Aorta (tissue), 5 donors: ENCODE data around the gene OVAAL. TPM values are rescaled to one million over a fixed set of nuclear protein-coding genes. Genes with fewer than 3 reads are reported as not detected.
A peak's percentile ranks its signal among the peaks of the same experiment; 100 is the strongest.

Experiments
- ATAC-seq: fragments of 200-7000 bp; cut with Tn5 transposase; one replicate; pipeline ENCODE4 v1.9.1; 2022; ENCODE audit warnings: moderate library complexity; ENCODE audit not compliant: low FRiP score
- DNase-seq, 2 donors: peaks; one replicate each; pipeline ENCODE4 v3.0.0-alpha.2; 2020
- H3K27ac ChIP-seq, 2 donors: one replicate each; pipeline ENCODE4 v1.5.1; 2013; ENCODE audit warnings: low read length in 2 of 2, mild to moderate bottlenecking in 2 of 2, moderate library complexity in 2 of 2, control low read depth in 1 of 2, inconsistent platforms in 1 of 2, low read depth in 1 of 2
- H3K27me3 ChIP-seq, 2 donors: one replicate each; pipeline ENCODE4 v1.6.1; 2013; ENCODE audit warnings: control low read depth in 1 of 2, low read length in 1 of 2, mild to moderate bottlenecking in 1 of 2, moderate library complexity in 1 of 2; ENCODE audit not compliant: insufficient read depth in 2 of 2, control insufficient read depth in 1 of 2
- H3K36me3 ChIP-seq, 2 donors: one replicate each; pipeline ENCODE4 v1.6.1; 2013; ENCODE audit warnings: control low read depth in 1 of 2, low read length in 1 of 2, mild to moderate bottlenecking in 1 of 2; ENCODE audit not compliant: insufficient read depth in 2 of 2, control insufficient read depth in 1 of 2
- H3K4me1 ChIP-seq, 2 donors: one replicate each; pipeline ENCODE4 v1.6.1; 2013; ENCODE audit warnings: low read length in 2 of 2, control low read depth in 1 of 2, mild to moderate bottlenecking in 1 of 2, moderate library complexity in 1 of 2; ENCODE audit not compliant: insufficient read depth in 2 of 2, control insufficient read depth in 1 of 2
- H3K4me3 ChIP-seq, 2 donors: one replicate each; pipeline ENCODE4 v1.5.1; 2013; ENCODE audit warnings: low read length in 2 of 2, control low read depth in 1 of 2, mild to moderate bottlenecking in 1 of 2
- H3K9me3 ChIP-seq: one replicate; pipeline ENCODE4 v1.6.1; 2013; ENCODE audit warnings: mild to moderate bottlenecking, low read length; ENCODE audit not compliant: control insufficient read depth
- WGBS, 2 donors: extraction: QIAGEN DNeasy Blood & Tissue Kit; methylation state at CpG; one replicate each; pipeline ENCODE4 v1.1.7; 2013; 5-methylcytosine and 5-hydroxymethylcytosine counted together
- intact Hi-C, 2 donors: fragments of 100-400 bp; cut with DNase I; formaldehyde crosslinking; loops; one replicate each; pipeline versions ENCODE4 v1.14.2 to v1.15.0; 2022
- polyA plus RNA-seq, 2 donors: library from polyadenylated mRNA; stranded (reverse); fragments of 200-250 nt; gene quantifications; one replicate each; pipeline ENCODE4 v1.2.3, GENCODE V29; 2013
- total RNA-seq, 2 donors: library from RNA; stranded (reverse); fragmentation: NEBNext Ultra II Directional; extraction: Animal tissue kit (Norgen Biotek cat#: 25700); gene quantifications; one replicate each; pipeline ENCODE4 v1.2.1, GENCODE V29; 2021
- donor health status: healthy with polysubstance abuse.
- donor health status: Bipolar disorder and iron deficiency.
- donor health status: DM: no; HTN: no; CAD: no.
- donor health status: DM: no; HTN: no; CAD: no.
- donor health status: DM: yes; HTN: yes; CAD: no.

OVAAL gene
- total and polyA plus RNA-seq, 4 donors = not detected

DNA sequence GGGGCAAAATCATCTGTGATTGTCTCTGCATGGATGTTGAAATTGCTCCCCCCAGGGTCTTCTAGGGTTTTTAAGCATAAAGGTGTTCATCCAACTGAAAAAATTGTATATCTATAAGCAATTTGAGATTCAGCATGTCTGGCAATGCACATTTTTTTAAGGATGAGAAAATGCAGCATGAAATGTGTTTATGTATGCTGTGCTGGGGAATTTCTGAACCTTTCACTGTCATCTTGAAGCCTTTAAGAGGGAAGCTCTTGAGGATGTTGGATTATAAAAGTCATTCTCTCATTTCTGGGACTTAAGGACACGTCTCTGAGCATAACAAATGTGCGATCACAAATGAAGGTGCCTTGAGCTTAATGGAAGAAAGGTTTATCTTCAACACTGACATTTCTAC, 9.4 kb downstream of the OVAAL start:
- no peak for ATAC-seq

DNA sequence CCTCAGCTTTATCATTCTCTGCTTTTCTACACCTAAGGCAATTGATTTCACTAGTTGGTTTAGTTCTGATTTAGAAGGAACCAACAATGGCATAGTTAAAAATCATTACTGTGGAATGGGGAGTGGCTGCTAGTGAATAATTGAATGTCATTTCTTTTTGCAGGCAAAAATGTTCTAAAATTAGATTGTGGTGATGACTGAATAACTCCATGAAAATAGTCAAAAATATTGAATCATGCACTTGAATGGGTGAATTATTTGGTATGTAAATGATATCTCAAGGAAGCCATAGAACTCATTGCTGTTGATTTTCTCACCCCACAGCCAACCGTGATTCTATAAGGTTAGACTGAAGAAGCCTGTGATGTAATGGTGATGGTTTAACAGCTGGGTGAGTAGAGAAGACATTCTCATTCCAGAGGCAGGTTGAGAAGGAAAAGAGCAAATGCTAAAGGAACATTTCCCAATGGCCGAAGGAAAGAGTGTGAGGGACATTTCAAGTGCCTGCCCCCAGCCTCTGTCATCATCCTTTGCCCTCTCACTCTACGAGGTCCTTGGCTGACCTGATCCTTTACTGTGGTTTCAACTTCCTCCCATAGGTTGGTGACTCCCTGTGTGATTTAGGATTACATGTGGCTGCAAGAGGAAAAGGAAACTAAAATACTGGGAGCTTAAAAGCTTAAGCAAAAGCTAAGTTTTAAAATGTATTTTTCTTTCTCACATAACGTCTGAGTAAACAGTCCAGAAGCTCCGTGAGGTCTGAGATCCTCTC, 12.5 kb downstream of the OVAAL start:
- H3K36me3 ChIP-seq = no peaks in the 10 kb centered on the region
- no peaks in the 10 kb centered on the region for H3K9me3 ChIP-seq
- intact Hi-C loops = loop anchor here in 1 of 2 donors (10.0 kb wide), 1 partner anchor 54 kb away; no protein-coding TSS in a partner anchor
- peak overlapping the region; percentile 54 to 64 for H3K27ac ChIP-seq
- H3K27me3 ChIP-seq = no peaks in the 10 kb centered on the region
- peak; percentile 52 for ATAC-seq
- 56 to 59% methylated on average over 5 of the region's 5 CpGs for WGBS, 2 donors
- peaks cover 0 to 2% of the 10 kb centered on the region in 2 donors for H3K4me1 ChIP-seq
- no peak for DNase-seq
- no peak overlapping the region for H3K4me3 ChIP-seq

More for the DNA sequence above, 9.4 kb downstream of the OVAAL start:
- 94 to 96% methylated on average over 2 of the region's 2 CpGs for WGBS, 2 donors
- no peak for DNase-seq
- Histone ChIP-seq H3K36me3 (no peaks in the 10 kb centered on the region), H3K27ac (no peak overlapping the region), H3K4me3 (no peak overlapping the region), H3K9me3 (no peaks in the 10 kb centered on the region), H3K27me3 (no peaks in the 10 kb centered on the region), H3K4me1 (no peaks in the 10 kb centered on the region)
- intact Hi-C loops = no loop called here

DNA sequence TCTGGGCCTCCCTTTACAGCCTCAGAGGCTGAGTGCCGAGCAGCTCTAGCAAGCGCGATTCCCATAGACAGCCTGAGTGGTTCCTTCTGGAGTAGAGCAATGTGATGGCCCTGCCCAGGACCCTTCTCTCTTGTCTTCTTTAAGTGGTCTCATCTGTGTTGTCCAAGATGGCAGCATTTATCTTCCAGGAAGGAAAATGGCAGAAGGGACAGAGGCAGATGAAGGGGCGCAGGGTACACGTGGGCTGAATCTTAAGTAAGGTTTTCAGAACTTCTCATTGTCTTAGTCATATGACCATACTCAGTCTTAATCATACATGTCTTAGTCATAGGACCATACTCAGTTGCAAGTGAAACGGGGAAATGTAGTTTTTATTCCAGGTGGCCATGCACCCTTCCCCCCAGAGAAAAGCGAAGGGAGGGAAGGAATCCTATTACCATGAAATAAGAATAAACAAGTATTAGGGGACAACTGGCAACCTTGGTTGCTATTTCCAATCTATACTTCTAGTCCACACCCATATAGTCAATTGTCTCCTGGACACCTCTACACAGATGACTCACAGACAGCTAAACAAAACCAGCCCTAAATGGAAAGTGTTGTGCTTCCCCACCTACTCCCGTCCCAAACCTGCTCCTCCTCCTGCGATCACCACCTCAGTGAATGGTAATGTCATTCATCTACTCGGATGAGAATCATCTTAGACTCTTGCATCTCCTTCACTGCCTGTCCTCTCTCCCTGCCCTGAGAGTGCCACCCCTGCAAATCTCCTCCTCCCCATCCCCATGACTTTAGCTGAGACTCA, 13.3 kb downstream of the OVAAL start:
- Histone ChIP-seq H3K36me3 (no peaks in the 10 kb centered on the region), H3K27me3 (no peaks in the 10 kb centered on the region), H3K9me3 (no peaks in the 10 kb centered on the region), H3K27ac (peak overlapping the region in 1 of 2 donors; percentile 52), H3K4me1 (peaks cover 0 to 2% of the 10 kb centered on the region in 2 donors), H3K4me3 (no peak overlapping the region)
- intact Hi-C loops = loop anchor here in 1 of 2 donors (10.0 kb wide), 1 partner anchor 53 kb away; no protein-coding TSS in a partner anchor
- DNase-seq = no peak
- WGBS, 2 donors = 84 to 92% methylated on average over 10 of the region's 10 CpGs
- ATAC-seq = no peak

DNA sequence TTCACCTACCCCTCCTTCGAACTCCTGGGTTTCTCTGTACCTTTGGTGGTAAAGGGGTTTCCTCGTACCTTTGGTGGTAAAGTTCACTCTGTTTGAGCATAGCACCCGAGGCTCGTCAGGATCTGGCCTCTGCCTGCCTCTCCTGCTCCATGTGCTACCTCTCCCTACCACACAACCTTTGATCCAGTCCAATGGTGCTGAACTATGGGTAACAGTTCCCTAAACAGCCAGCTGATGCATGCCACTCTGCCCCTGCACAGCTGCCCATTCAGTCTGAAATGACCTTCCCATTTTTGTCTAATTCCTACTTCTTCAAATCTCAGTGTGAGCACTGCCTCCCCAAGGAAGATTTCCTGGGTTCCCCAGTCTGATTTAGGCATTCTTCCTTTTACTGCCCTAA, 14.0 kb downstream of the OVAAL start:
- Histone ChIP-seq H3K36me3 (no peaks in the 10 kb centered on the region), H3K9me3 (no peaks in the 10 kb centered on the region), H3K4me3 (no peak overlapping the region), H3K4me1 (peaks cover 0 to 2% of the 10 kb centered on the region in 2 donors), H3K27me3 (no peaks in the 10 kb centered on the region), H3K27ac (no peak overlapping the region)
- intact Hi-C loops = loop anchor here in 1 of 2 donors (10.0 kb wide), 1 partner anchor 52 kb away; no protein-coding TSS in a partner anchor
- 89 to 91% methylated on average over 4 of the region's 4 CpGs for WGBS, 2 donors
- DNase-seq = no peak
- ATAC-seq = no peak

DNA sequence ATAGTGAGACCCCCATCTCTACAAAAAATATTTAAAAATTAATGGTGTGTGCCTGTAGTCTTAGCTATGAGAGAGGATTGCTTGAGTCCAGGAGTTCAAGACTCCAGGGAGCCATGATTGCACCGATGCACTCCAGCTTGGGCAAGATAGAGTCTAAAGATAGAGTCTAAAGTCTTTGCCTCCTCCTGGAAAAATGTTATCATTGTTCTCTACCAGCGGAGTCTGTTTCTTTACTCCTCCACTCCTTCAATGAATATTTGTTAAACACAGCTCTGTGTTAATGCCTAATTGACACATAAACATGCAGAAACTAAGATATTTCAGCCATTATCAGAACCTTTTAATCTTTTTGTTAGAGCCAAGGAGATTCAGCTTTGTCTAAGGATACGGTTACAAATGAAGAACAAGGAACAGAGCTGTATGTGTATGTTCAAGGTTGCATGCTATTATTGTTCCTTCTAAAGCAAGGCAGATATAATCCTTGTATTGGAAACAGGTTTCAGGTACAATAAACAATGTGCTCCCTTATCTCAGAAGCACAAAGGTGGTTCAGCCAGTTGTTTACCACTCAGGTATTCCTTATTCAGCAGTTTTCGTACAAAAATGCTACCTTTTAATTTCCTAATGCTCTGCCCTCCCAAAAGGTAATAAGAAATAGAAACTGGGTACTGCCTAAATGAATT, 15.4 kb downstream of the OVAAL start:
- ATAC-seq = no peak
- 72 to 78% methylated on average over 4 of the region's 4 CpGs for WGBS, 2 donors
- no peak overlapping the region for H3K4me3 ChIP-seq
- peaks cover 0 to 2% of the 10 kb centered on the region in 2 donors for H3K4me1 ChIP-seq
- no peak overlapping the region for H3K27ac ChIP-seq
- no peaks in the 10 kb centered on the region for H3K36me3 ChIP-seq
- no peaks in the 10 kb centered on the region for H3K27me3 ChIP-seq
- no peak for DNase-seq
- intact Hi-C loops = loop anchor here in 1 of 2 donors (10.0 kb wide), 1 partner anchor 51 kb away; no protein-coding TSS in a partner anchor
- H3K9me3 ChIP-seq = no peaks in the 10 kb centered on the region

DNA sequence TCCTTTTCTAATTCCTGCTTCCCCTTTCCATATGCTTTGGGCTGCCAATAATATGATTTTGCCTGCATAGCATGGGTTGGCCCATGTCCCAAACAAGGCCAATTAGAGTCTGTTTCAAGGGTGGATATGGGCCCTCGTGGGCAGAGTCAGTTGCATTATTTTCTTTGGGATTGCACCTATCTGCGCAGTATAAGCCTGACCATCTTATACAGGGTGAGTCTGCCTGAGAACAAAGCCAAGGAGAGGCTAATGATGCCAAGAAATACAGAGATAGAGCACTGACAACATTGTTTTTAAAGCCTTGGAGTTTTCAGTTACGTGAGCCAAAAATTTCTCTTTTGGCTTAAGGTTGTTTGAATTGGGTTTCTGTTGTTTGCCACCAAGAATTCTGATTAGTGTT, 18.6 kb downstream of the OVAAL start:
- H3K4me3 ChIP-seq = no peak overlapping the region
- H3K27me3 ChIP-seq = no peaks in the 10 kb centered on the region
- ATAC-seq (no peak), DNase-seq (no peak)
- no peaks in the 10 kb centered on the region for H3K9me3 ChIP-seq
- no peak overlapping the region for H3K27ac ChIP-seq
- no peaks in the 10 kb centered on the region for H3K36me3 ChIP-seq
- intact Hi-C loops = loop anchor here in 1 of 2 donors (10.0 kb wide), 1 partner anchor 47 kb away; no protein-coding TSS in a partner anchor
- H3K4me1 ChIP-seq = peaks cover 0 to 2% of the 10 kb centered on the region in 2 donors
- 2 to 9% methylated on average over 3 of the region's 3 CpGs for WGBS, 2 donors

DNA sequence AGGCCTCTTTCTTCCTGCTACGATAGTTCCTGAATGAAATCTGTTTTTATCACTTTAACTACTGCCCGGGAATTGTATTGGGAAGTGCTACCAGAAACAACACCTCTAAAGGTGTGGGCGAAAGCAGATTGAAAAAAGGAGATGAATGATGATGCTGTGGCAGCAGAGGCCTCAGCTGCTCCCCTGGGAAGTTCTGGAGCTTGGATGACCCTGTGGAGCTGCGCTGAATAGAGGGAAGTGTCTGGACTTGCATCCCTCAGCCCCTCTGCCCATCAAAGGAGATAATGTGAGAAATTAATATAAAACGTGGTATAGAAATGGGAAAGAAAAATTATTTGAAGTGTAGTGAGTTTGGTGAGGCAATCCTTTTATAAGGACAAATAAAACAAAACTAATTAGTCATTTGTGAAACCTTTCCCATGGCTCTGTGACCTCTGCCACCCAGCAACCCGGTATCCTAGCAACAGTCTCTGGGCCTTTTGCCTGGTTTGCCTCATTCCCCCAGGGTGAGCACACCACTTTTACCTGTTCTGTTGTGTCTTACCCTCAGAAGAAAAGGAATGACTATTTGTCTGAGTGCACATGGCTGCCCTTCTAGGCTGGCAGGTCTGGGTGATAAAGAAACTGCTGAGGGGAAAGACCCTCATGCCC, 21.3 kb downstream of the OVAAL start:
- Histone ChIP-seq H3K27me3 (no peaks in the 10 kb centered on the region), H3K36me3 (no peaks in the 10 kb centered on the region), H3K4me3 (no peak overlapping the region), H3K27ac (no peak overlapping the region), H3K9me3 (no peaks in the 10 kb centered on the region), H3K4me1 (no peaks in the 10 kb centered on the region)
- no peak for ATAC-seq
- 80 to 88% methylated on average over 6 of the region's 6 CpGs for WGBS, 2 donors
- intact Hi-C loops = loop anchor here in 1 of 2 donors (10.0 kb wide), 1 partner anchor 45 kb away; no protein-coding TSS in a partner anchor
- no peak for DNase-seq

DNA sequence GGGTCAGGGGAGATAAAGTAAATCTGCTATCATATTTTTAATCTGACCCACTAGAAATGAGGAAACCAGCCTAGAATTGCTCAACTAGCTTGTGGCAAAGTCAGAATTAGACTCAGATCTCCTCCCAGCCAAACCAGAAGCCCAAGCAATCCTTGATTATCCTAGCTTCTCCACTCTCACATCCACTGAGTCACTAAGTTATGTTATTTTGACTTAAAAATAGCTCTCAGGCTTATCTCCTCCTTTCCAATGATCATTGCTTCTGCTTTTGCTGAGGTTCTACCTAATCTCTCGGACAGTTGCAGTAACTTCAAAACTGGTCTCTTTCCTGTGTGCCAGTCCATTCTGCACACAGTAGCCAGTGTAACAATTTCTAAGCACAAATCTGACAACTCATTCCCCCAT, 22.9 kb downstream of the OVAAL start:
- intact Hi-C loops = no loop called here
- Histone ChIP-seq H3K27ac (no peak overlapping the region), H3K4me3 (no peak overlapping the region), H3K9me3 (no peaks in the 10 kb centered on the region), H3K4me1 (no peaks in the 10 kb centered on the region), H3K27me3 (no peaks in the 10 kb centered on the region), H3K36me3 (no peaks in the 10 kb centered on the region)
- no peak for DNase-seq
- no peak for ATAC-seq
- whole genome bisulfite sequencing, 2 donors = 92 to 93% methylated on average over 1 of the region's 1 CpG
